Activated B cell treated with CpG ODN at 0.5 μM for 24 hours (primary cell): ENCODE data around the gene SORL1. TPM values are rescaled to one million over a fixed set of nuclear protein-coding genes. Genes with fewer than 3 reads are reported as not detected.

ENCODE experiments used
- ATAC-seq: fragments of 200-7000 bp; cut with Tn5 transposase; one replicate; pipeline ENCODE4 v1.10.0; 2021; ENCODE audit warnings: low read depth, mild to moderate bottlenecking, moderate library complexity
- CTCF ChIA-PET: fragments of 350-600 bp; sonication (Branson Sonifier 250); formaldehyde crosslinking; loops from one replicate; lab custom pipeline; 2021; ENCODE audit warnings: antibody characterized with exemption; lab: Charles Lee
- POLR2A ChIA-PET: fragments of 350-600 bp; sonication (Branson Sonifier 250); formaldehyde crosslinking; loops from one replicate; lab custom pipeline; 2021; ENCODE audit warnings: antibody characterized with exemption; lab: Charles Lee
- DNase-seq: peaks from one replicate; pipeline ENCODE4 v3.0.0; 2022
- H3K27ac Mint-ChIP-seq: one replicate; pipeline ENCODE4 v1.8.0; 2020; ENCODE audit warnings: mixed read lengths
- H3K27me3 Mint-ChIP-seq: one replicate; pipeline ENCODE4 v1.8.0; 2021; ENCODE audit warnings: mixed read lengths
- H3K36me3 Mint-ChIP-seq: one replicate; pipeline ENCODE4 v1.8.0; 2021; ENCODE audit warnings: low read depth, mixed read lengths
- H3K4me1 Mint-ChIP-seq: one replicate; pipeline ENCODE4 v1.8.0; 2021; ENCODE audit warnings: mixed read lengths
- H3K4me3 Mint-ChIP-seq: one replicate; pipeline ENCODE4 v1.8.0; 2020; ENCODE audit warnings: mild to moderate bottlenecking, mixed read lengths
- H3K9me3 Mint-ChIP-seq: one replicate; pipeline ENCODE4 v1.8.0; 2020; ENCODE audit warnings: mixed read lengths
- intact Hi-C: fragments of 100-400 bp; cut with micrococcal nuclease; formaldehyde crosslinking; loops from one replicate; pipeline ENCODE4 v1.15.1; 2024
- total RNA-seq: library from RNA; stranded (reverse); gene quantifications from 2 replicates; pipeline ENCODE4 v1.2.3, GENCODE V29; 2022
- TF ChIP-seq, protein P1 (sequence below): fragments of 200-600 bp; IDR thresholded peaks from one replicate; pipeline ENCODE4 v1.8.0; 2022; ENCODE audit warnings: antibody characterized with exemption, mild to moderate bottlenecking

SORL1 gene
- total RNA-seq, 1 donor from 2014 or later: 180 TPM

DNA sequence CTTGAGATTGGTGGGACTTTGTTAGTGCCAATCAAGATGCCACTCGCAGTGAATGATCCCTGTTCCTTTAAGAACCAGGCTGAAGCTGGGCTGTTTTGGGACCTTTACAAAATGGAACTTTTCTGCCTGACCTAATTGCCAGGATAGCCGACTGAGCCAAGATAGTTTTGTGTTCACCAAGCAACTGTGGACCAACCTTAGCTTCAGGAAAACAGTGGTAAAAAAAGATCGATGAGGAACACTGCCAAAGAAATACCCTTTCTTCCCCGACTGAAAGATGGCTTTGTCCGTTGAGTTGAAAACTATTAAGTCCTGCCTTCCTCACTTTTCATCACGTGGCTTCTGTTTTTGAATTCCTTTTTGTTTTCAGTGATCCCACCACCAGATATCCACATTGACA lies 158.6 kb downstream of the SORL1 start:
- POLR2A ChIA-PET: no interaction called here
- DNase-seq (no peak), ATAC-seq (no peak)
- CTCF ChIA-PET: no interaction called here
- no peaks in the 10 kb centered on the region for H3K9me3 Mint-ChIP-seq
- no peaks in the 10 kb centered on the region for H3K4me1 Mint-ChIP-seq
- H3K4me3 Mint-ChIP-seq: no peak overlapping the region
- H3K36me3 Mint-ChIP-seq: peaks cover 98% of the 10 kb centered on the region
- no peak overlapping the region for H3K27ac Mint-ChIP-seq
- TF ChIP-seq, protein P1, sequence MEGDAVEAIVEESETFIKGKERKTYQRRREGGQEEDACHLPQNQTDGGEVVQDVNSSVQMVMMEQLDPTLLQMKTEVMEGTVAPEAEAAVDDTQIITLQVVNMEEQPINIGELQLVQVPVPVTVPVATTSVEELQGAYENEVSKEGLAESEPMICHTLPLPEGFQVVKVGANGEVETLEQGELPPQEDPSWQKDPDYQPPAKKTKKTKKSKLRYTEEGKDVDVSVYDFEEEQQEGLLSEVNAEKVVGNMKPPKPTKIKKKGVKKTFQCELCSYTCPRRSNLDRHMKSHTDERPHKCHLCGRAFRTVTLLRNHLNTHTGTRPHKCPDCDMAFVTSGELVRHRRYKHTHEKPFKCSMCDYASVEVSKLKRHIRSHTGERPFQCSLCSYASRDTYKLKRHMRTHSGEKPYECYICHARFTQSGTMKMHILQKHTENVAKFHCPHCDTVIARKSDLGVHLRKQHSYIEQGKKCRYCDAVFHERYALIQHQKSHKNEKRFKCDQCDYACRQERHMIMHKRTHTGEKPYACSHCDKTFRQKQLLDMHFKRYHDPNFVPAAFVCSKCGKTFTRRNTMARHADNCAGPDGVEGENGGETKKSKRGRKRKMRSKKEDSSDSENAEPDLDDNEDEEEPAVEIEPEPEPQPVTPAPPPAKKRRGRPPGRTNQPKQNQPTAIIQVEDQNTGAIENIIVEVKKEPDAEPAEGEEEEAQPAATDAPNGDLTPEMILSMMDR: no peak
- no peaks in the 10 kb centered on the region for H3K27me3 Mint-ChIP-seq
- intact Hi-C loops: no loop called here

GRCh38 chr11:121611242-121611641 lies 159.1 kb downstream of the SORL1 start:
- intact Hi-C loops: no loop called here
- no peaks in the 10 kb centered on the region for H3K4me1 Mint-ChIP-seq
- POLR2A ChIA-PET: no interaction called here
- DNase-seq (no peak), ATAC-seq (no peak)
- no peaks in the 10 kb centered on the region for H3K9me3 Mint-ChIP-seq
- H3K36me3 Mint-ChIP-seq: peaks cover 98% of the 10 kb centered on the region
- no peak overlapping the region for H3K27ac Mint-ChIP-seq
- TF ChIP-seq, protein P1: no peak
- H3K4me3 Mint-ChIP-seq: no peak overlapping the region
- H3K27me3 Mint-ChIP-seq: no peaks in the 10 kb centered on the region
- CTCF ChIA-PET: no interaction called here

- no peaks in the 10 kb centered on the region for H3K27me3 Mint-ChIP-seq
- H3K4me3 Mint-ChIP-seq: no peak overlapping the region
- no peak for DNase-seq
- TF ChIP-seq, protein P1: no peak
- no peak overlapping the region for H3K27ac Mint-ChIP-seq
- intact Hi-C loops: no loop called here
- POLR2A ChIA-PET: no interaction called here
- peaks cover 99% of the 10 kb centered on the region for H3K36me3 Mint-ChIP-seq
- H3K4me1 Mint-ChIP-seq: no peaks in the 10 kb centered on the region
- ATAC-seq: no peak
- CTCF ChIA-PET: no interaction called here
- H3K9me3 Mint-ChIP-seq: no peaks in the 10 kb centered on the region
Measured at GRCh38 chr11:121613724-121614123, 161.6 kb downstream of the SORL1 start.

- Mint-ChIP-seq H3K4me1 (no peaks in the 10 kb centered on the region), H3K9me3 (no peaks in the 10 kb centered on the region), H3K27me3 (no peaks in the 10 kb centered on the region), H3K36me3 (peaks cover 98% of the 10 kb centered on the region), H3K27ac (no peak overlapping the region), H3K4me3 (no peak overlapping the region)
- DNase-seq (no peak), ATAC-seq (no peak)
- intact Hi-C loops: no loop called here
- TF ChIP-seq, protein P1: no peak
- POLR2A ChIA-PET: no interaction called here
- CTCF ChIA-PET: interaction anchor here (0.6 kb wide), 1 partner anchor 23 kb away, joined by 3 read pairs; no protein-coding TSS in a partner anchor
Measured at GRCh38 chr11:121614636-121615240, 162.6 kb downstream of the SORL1 start.

DNA sequence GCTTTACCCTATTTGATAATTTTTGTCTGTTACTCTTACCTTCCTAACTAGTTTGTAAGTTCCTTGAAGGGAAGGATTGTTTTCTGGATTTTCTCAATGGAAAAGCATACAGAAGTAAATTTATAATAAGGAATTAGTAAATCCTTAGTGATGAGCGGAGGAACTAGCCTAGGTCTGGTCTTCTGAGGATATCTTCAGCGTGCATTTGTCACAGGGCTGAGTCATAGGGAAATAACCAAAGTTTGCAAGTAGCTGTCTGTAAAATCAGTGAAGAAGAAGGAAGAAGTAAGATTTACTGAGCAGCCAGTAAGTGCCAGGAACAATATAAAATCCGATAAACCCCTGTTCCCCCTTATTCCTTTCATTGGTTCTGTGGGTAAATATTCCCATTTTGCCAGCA lies 163.4 kb downstream of the SORL1 start:
- no peaks in the 10 kb centered on the region for H3K4me1 Mint-ChIP-seq
- POLR2A ChIA-PET: no interaction called here
- no peak for DNase-seq
- H3K27ac Mint-ChIP-seq: no peak overlapping the region
- H3K4me3 Mint-ChIP-seq: no peak overlapping the region
- intact Hi-C loops: no loop called here
- peaks cover 98% of the 10 kb centered on the region for H3K36me3 Mint-ChIP-seq
- TF ChIP-seq, protein P1: no peak
- no peaks in the 10 kb centered on the region for H3K27me3 Mint-ChIP-seq
- no peaks in the 10 kb centered on the region for H3K9me3 Mint-ChIP-seq
- CTCF ChIA-PET: interaction anchor here (0.6 kb wide), 1 partner anchor 24 kb away, joined by 3 read pairs; no protein-coding TSS in a partner anchor
- ATAC-seq: no peak
